HG03097 (cell line): ENCODE data around the gene LCE2D.
"Not testable (repeated sequence)": the region's sequence is repeated elsewhere in the genome, so short reads cannot be mapped to it uniquely, and the experiment has no call there.

ENCODE experiments used
- ATAC-seq: cut with Tn5 transposase; IDR thresholded peaks from one replicate; pipeline ENCODE4 v1.9.1; 2021; ENCODE audit not compliant: unreplicated experiment, low FRiP score

The LCE2D gene, protein sequence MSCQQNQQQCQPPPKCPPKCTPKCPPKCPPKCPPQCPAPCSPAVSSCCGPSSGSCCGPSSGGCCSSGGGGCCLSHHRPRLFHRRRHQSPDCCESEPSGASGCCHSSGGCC

DNA sequence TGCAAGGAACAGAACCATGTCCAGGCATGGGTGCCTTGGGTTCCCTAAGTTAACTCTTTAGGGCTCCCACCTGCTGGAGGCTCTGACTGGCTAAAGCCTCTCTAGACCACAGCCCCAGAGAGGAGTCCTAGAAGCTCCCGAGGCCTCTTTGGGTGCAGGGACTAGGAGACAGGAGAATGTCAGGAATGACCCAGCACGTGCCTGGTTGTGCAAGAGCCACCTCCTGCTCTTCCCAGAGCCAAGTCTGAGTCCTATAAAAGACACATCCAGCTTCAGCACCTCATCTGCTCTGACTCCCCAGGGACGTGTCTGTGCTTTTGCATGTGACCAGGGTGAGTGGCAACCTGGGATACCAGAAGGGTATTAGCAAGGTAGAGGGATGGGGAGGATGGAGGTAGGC is at the start of gene LCE2D:
Gene LCE2D (plus strand): TSS at position 283 of the 400 bp plus-strand sequence. CDS start 726 bp downstream, outside the sequence.
- no peak for ATAC-seq

DNA sequence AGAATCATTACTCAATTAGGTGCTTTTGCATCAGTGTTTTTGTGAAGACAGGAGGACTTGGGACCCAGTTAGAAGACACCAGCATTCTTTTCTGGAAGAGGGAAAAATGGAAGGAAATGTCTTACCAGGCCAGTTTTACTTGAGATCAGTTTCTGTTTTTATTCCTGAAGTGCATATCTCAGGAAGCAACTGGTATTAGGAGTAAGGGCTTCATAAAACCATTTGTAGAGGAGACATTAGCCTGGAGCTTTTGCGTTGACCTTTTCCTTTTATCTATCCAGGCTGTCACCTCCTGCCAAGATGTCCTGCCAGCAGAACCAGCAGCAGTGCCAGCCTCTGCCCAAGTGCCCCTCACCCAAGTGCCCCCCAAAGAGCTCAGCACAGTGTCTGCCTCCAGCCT is 49.7 kb upstream of the LCE2D start, which contains the start of gene LCE3B:
Gene LCE3B (plus strand): TSS at position 301 of the 400 bp plus-strand sequence. CDS start 0 bp downstream, at position 301.
- ATAC-seq, result no peak

GRCh38 chr1:152621993-152622392 is 41.2 kb upstream of the LCE2D start:
- no peak for ATAC-seq

DNA sequence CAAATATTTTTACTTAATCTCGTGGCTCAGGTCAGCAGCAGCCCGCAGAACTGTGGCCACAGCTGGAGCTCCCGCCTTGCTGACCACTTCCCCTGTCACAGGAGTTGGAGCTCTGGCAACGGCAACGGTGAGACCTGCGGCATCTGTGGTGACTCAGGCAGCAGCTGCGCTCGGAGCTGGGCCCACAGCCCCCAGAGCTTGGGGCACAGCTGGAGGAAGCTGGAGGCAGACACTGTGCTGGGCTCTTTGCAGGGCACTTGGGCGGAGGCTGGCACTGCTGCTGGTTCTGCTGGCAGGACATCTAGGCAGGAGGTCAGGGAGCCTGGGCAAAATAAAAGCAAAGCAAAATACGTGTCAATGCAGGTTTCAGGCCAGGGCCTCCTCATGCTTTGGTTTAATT is 40.4 kb upstream of the LCE2D start, which contains the start of gene LCE3A:
Gene LCE3A (minus strand): TSS at position 301 of the 400 bp plus-strand sequence. CDS start 0 bp downstream, at position 301.
- peak; percentile 59 for ATAC-seq

DNA sequence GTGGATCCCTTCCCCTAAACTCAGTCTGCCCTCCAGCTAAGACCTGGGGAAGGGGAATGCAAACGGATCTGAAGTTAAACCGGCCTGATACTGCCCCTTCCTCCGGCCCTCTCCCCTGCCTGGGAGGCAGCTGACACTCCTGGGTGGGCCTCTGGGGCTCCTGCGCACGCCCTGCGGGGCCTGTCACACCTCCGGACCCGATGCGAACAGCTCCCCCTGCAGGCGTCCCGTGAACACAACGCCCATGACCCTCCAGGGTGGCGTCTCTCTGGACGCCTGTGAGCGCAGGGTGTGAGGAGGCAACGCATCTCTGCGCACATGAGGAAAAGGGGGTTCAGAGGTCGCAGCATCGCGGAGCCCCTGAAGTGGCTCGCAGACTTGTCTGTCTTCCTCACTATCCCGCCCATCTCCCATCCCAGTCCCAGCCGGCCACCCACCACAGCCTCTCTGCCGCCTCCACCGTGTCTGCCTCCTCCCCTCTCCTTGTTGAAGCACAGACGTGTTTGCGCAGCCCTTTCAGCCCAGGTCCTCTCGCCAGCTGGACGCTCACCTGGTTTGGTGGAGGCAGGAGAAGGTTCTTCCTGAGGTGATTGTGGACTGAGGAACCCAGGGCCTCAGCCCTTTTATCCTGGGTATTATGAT is 39.9 kb upstream of the LCE2D start:
- no peak for ATAC-seq

DNA sequence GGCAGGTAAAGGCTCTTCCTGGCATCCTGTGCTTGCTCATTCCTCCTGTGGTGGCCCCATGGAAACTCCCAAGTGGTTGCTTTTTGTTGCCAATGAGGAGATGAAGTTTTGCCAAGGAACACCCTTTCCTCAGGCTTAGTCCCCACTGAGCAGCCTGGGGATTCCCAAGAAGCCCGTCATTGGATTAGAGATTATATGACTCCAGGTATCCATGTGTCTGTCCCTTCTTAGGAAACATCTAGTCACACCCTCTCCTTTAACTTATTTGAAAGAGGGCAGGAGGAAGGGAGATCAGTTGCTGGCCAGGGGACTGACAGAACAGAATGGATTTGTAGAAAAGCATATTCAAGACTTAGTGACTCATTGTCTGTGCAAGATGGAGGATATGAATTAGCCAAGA is 36.4 kb upstream of the LCE2D start:
- no peak for ATAC-seq

DNA sequence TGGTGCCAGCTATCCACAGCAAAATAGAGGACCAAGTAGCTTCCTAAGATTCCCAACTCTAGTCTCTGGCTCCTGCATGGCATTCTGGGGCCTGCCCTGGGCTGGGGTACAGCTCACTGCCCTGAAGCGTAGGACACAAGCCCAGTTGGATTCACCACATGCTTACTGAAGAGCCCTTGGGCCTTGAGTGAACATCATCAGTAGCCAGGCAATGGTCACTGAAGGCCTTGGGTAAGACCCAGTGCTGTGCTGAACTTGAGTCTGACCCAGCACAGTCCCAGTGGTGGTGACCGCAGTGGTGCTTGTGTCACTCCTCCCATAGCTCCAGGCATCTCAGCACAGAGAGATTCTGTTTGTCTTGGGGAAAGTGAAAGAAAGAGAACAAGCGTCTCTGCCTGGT is 32.6 kb upstream of the LCE2D start:
- ATAC-seq, result no peak

DNA sequence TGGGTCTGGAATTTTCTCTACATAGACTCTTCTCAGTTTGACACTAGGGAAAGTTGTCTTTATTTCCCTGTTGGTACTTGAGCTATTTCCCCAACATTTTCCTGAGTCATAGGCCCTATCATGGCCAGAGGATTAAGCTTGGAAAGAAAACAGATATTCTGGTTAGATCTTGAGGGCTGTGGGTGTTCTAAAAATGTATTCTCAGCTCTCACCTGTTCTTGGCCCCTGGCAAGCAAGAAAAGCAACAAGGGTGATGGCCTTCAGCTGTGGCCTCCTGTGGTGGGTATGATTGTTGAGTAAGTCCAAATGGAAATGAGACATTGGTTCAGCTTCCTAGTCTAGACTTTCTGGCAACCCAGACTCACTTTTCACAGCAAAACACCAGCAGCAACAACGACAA is 22.8 kb upstream of the LCE2D start:
- ATAC-seq, result no peak

DNA sequence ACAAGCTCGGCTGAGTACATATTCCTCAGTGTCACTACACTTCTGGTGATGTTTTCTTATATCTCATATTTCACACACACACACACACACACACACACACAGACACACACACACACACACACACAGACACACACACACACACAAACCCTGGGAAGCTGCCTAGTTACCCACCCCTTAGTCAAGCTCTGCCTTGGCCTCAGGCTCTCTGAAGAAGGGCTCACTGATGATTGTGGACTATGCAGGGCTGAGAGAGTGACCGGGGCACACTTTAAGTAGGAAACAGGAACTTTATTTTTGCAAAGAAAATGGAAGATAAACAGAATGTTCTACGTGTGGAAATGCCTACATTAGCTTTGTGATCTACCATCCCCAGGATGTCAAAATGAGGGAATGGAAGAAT is 19.2 kb upstream of the LCE2D start:
- ATAC-seq, result no peak

DNA sequence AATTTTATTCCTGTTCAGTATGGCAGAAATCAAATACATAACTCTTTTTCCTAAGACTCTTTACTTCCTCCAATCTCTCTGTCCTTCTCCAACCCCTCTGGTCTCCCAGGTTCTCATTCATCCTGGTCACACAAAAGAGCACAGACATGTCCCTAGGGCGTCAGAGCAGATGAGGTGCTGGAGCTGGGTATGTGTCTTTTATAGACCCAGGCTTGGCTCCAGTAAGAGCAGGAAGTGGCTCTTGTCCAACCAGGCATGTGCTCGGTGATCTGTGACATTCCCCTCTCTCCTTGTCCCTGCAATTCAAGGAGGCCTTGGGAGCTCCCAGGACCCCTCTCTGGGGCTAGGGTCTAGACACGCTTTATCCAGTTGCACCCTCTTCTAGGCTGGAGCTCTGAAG is 18.0 kb upstream of the LCE2D start:
- ATAC-seq, result no peak

DNA sequence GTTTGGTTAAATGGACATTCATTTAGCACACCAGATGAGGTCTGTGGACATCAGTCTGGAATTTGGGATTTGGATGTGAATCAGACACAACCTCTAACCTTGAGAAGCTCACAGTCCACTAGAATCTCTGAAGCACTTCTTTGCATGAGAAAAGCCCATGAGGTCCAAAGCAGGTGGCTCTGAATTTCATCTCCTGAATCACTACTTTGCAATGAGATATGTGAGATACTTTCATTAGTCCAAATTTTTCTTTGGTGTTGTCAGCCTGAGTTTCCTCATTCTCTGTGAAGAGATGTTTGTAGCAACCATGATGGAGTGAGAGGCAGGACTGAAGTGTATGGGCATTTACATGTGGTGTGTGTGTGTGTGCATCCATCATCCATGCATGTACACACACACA is 16.5 kb upstream of the LCE2D start:
- ATAC-seq, result no peak

- ATAC-seq, result no peak
Observed at GRCh38 chr1:152654110-152654509, 9.1 kb upstream of the LCE2D start.

- ATAC-seq, result no peak
Observed at GRCh38 chr1:152656459-152656858, 6.7 kb upstream of the LCE2D start.

DNA sequence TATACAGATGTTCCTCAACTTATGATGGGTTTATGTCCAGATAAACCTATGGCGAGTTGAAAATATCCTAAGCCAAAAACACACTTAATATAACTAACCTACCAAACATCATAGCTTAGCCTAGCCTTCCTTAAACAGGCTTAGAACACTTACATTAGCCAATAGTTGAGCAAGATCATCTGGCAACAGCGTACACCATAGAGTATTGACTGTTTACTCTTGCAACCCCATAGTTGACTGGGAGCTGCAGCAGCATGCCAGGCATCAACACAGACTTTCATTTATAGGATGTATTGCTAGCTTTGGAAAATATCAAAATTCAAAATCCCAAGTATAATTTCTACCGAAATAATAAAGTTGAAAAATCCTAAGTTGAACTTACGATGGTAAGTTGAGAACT is 5.5 kb upstream of the LCE2D start:
- no peak for ATAC-seq

DNA sequence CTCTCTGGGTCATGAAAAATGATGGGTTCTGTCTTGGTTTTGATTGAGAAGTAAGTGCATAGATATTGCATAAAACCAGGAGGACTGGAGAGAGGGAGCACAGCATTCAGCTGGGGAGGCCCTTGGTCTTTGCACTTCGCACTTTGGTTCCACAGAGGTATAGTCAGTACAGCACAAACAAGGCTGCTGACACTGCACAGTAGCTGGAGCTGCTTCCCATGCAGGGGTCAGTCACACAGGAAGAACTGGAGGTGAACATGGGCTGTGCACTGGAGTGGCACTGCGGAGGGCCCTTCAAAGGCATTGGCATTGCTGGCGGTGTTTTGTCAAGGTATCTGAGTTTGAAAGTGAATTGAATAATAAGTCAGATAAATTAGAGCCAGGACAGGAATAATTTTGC is 4.5 kb upstream of the LCE2D start:
- ATAC-seq, result no peak

DNA sequence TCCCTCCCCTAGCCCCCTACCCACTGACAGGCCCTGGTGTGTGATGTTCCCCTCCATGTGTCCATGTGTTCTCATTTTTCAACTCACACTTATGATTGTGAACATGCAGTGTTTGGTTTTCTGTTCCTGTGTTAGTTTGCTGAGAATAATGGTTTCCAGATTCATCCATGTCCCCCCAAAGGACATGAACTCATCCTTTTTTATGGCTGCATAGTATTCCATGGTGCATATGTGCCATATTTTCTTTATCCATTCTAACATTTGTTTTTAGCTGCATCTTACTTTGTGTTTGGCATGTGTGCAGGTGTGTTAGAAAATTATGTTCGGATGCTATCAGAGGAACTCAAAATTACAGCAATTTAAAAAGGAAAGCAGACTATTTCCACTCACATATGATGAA is 3.0 kb downstream of the LCE2D start:
- not testable (repeated sequence) for ATAC-seq

- no peak for ATAC-seq
Observed at GRCh38 chr1:152667648-152668047, 4.5 kb downstream of the LCE2D start.

GRCh38 chr1:152673016-152673415 is 9.8 kb downstream of the LCE2D start:
- ATAC-seq, result no peak

- ATAC-seq, result not testable (repeated sequence)
Observed at GRCh38 chr1:152674983-152675382, 11.8 kb downstream of the LCE2D start, which contains the start of gene LCE2C. Gene LCE2C, plus strand, starts transcription at chr1:152675279. Its CDS starts 737 bp downstream, at chr1:152676016.

DNA sequence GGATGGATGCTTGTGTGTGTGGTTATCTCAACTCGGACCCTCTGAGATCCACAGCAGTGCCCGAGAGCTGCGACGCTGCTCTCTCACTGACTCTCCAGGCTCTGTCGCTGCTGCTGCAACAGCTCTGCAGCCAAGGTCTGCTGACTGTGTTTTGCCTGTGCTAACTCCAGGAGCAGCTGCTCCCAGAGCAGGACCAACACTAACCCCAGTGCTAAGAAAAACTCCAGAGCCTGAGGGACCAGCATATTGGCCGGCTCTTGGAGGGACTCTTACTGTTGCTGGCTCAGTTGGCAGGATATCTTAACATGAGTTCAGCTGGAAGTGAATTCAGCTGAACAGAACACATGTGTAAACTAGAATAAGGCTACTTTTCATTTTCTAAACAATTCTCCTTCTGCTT is 16.3 kb downstream of the LCE2D start:
- ATAC-seq, result no peak

DNA sequence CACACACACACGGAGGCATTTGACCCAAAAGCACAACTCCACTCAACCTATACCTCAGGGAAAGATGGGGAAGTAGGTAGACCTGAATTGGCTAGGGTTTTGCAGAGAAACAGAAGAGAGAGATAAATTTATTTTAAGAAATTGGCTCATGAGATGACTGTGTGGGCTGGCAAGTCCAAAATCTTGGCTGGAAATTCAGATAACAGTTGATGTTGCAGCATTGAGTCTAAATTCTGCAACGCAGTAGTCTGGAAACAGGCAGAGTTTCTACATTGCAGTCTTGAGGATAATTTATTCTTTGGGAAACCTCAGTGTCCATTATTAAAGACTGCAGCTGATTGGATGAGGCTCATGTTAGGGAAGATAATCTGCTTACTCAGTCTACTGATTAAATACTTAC is 18.4 kb downstream of the LCE2D start:
- ATAC-seq, result no peak

- no peak for ATAC-seq
Observed at GRCh38 chr1:152683846-152684245, 20.7 kb downstream of the LCE2D start.
